ENCODE results near the gene TYROBP. TPM values are rescaled to one million over a fixed set of nuclear protein-coding genes. Genes with fewer than 3 reads are reported as not detected.
A peak's percentile ranks its signal among the peaks of the same experiment; 100 is the strongest.

Gene TYROBP
- polyA plus RNA-seq, 1 experiment, result not detected

- no peaks in the 10 kb centered on the region for H3K27me3 ChIP-seq (ENCODE audit: control insufficient read depth, insufficient read depth, low read length)
- DNase-seq (ENCODE audit: low read depth, low spot score), result no peak
- H3K9me3 ChIP-seq (ENCODE audit: control insufficient read depth, insufficient read depth, low read length), result no peaks in the 10 kb centered on the region; the same call in 1 of the 2 replicates
- CTCF ChIA-PET, result interaction anchor here (0.8 kb wide), 1 partner anchor 27 kb away, joined by 3 read pairs; no protein-coding TSS in a partner anchor
- H3K4me3 ChIP-seq (ENCODE audit: low read depth, low read length), result peak overlapping the region; percentile 37
- H3K27ac ChIP-seq (ENCODE audit: low read depth, low read length), result peak overlapping the region; percentile 68
- POLR2A ChIA-PET, result interaction anchor here (0.6 kb wide), 1 partner anchor 20 kb away, joined by 5 read pairs; no protein-coding TSS in a partner anchor
- TF ChIP-seq CTCF (IDR thresholded peaks at IDR 0.05; ENCODE audit: low read depth, low read length), result no peak
Observed at GRCh38 chr19:35903550-35904179, 4.4 kb downstream of the TYROBP start.

GRCh38 chr19:35902870-35903475 is 5.1 kb downstream of the TYROBP start:
- no peak for TF ChIP-seq CTCF (IDR thresholded peaks at IDR 0.05; ENCODE audit: low read depth, low read length)
- ChIA-PET POLR2A (no interaction called here), CTCF (no interaction called here)
- Histone ChIP-seq H3K9me3 (ENCODE audit: control insufficient read depth, insufficient read depth, low read length) (no peaks in the 10 kb centered on the region; the same call in 1 of the 2 replicates), H3K27ac (ENCODE audit: low read depth, low read length) (no peak overlapping the region), H3K27me3 (ENCODE audit: control insufficient read depth, insufficient read depth, low read length) (no peaks in the 10 kb centered on the region), H3K4me3 (ENCODE audit: low read depth, low read length) (no peak overlapping the region; the same call in 1 of the 2 replicates)
- no peak for DNase-seq (ENCODE audit: low read depth, low spot score)

GRCh38 chr19:35901854-35902661 is 6.0 kb downstream of the TYROBP start, which contains the start of gene HCST:
TSS of gene HCST (plus strand) at chr19:35902529. CDS start at chr19:35902594, 65 bp downstream.
- ChIA-PET CTCF (no interaction called here), POLR2A (interaction anchor here (1.3 kb wide), 1 partner anchor 29 kb away, joined by 4 read pairs; no protein-coding TSS in a partner anchor)
- no peak for TF ChIP-seq CTCF (IDR thresholded peaks at IDR 0.05; ENCODE audit: low read depth, low read length)
- Histone ChIP-seq H3K9me3 (ENCODE audit: control insufficient read depth, insufficient read depth, low read length) (no peaks in the 10 kb centered on the region; the same call in 1 of the 2 replicates), H3K27ac (ENCODE audit: low read depth, low read length) (peak within 1 kb of the TSS; percentile 68), H3K27me3 (ENCODE audit: control insufficient read depth, insufficient read depth, low read length) (no peaks in the 10 kb centered on the region), H3K4me3 (ENCODE audit: low read depth, low read length) (peak within 1 kb of the TSS; percentile 37)
- DNase-seq (ENCODE audit: low read depth, low spot score), result no peak

- no peak for TF ChIP-seq CTCF (IDR thresholded peaks at IDR 0.05; ENCODE audit: low read depth, low read length)
- ChIA-PET CTCF (interaction anchor here (1.0 to 1.4 kb wide), 2 partner anchors 30 to 31 kb away, joined by 3 to 4 read pairs; no protein-coding TSS in a partner anchor), POLR2A (interaction anchor here (1.3 kb wide), 1 partner anchor 30 kb away, joined by 4 read pairs; no protein-coding TSS in a partner anchor)
- Histone ChIP-seq H3K9me3 (ENCODE audit: control insufficient read depth, insufficient read depth, low read length) (no peaks in the 10 kb centered on the region; the same call in 1 of the 2 replicates), H3K27me3 (ENCODE audit: control insufficient read depth, insufficient read depth, low read length) (no peaks in the 10 kb centered on the region), H3K4me3 (ENCODE audit: low read depth, low read length) (peak overlapping the region; percentile 74), H3K27ac (ENCODE audit: low read depth, low read length) (peak overlapping the region; percentile 52)
- DNase-seq (ENCODE audit: low read depth, low spot score), result no peak
Observed at GRCh38 chr19:35901055-35901644, 6.9 kb downstream of the TYROBP start.

Data from AG04450 (cell line).